D341Med (cell line): ENCODE results near the gene FOSL2.
"Not testable (repeated sequence)": the region's sequence is repeated elsewhere in the genome, so short reads cannot be mapped to it uniquely, and the experiment has no call there.

Experiments
- DNase-seq: peaks from one replicate; pipeline ENCODE4 v3.0.0; 2012; ENCODE audit warnings: low spot score

Gene FOSL2

GRCh38 chr2:28357948-28358667, 34.5 kb upstream of the FOSL2 start:
- no peak for DNase-seq

- no peak for DNase-seq
Observed at GRCh38 chr2:28358668-28359201, 33.9 kb upstream of the FOSL2 start.

- DNase-seq = no peak
Observed at GRCh38 chr2:28359222-28360057, 33.2 kb upstream of the FOSL2 start.

- DNase-seq = no peak
Observed at GRCh38 chr2:28360058-28360717, 32.5 kb upstream of the FOSL2 start.

- no peak for DNase-seq
Observed at GRCh38 chr2:28360718-28361293, 31.9 kb upstream of the FOSL2 start.

GRCh38 chr2:28361991-28362710, 30.5 kb upstream of the FOSL2 start:
- DNase-seq = no peak

GRCh38 chr2:28362991-28363521, 29.6 kb upstream of the FOSL2 start:
- no peak for DNase-seq

GRCh38 chr2:28363686-28364280, 28.9 kb upstream of the FOSL2 start:
- no peak for DNase-seq

- no peak for DNase-seq
Observed at GRCh38 chr2:28364610-28365009, 28.0 kb upstream of the FOSL2 start.

- no peak for DNase-seq
Observed at GRCh38 chr2:28365158-28365557, 27.5 kb upstream of the FOSL2 start.

GRCh38 chr2:28366149-28366495, 26.5 kb upstream of the FOSL2 start:
- DNase-seq = no peak

GRCh38 chr2:28366496-28367282, 26.0 kb upstream of the FOSL2 start:
- DNase-seq = no peak

- DNase-seq = no peak
Observed at GRCh38 chr2:28367667-28368356, 24.8 kb upstream of the FOSL2 start.

GRCh38 chr2:28368357-28368798, 24.3 kb upstream of the FOSL2 start:
- DNase-seq = no peak

- no peak for DNase-seq
Observed at GRCh38 chr2:28369358-28369757, 23.3 kb upstream of the FOSL2 start.

GRCh38 chr2:28370354-28370753, 22.3 kb upstream of the FOSL2 start:
- DNase-seq = no peak

- DNase-seq = not testable (repeated sequence)
Observed at GRCh38 chr2:28371728-28372127, 20.9 kb upstream of the FOSL2 start.

GRCh38 chr2:28373854-28374253, 18.8 kb upstream of the FOSL2 start:
- no peak for DNase-seq

- no peak for DNase-seq
Observed at GRCh38 chr2:28374331-28374730, 18.3 kb upstream of the FOSL2 start.

- no peak for DNase-seq
Observed at GRCh38 chr2:28375236-28375635, 17.4 kb upstream of the FOSL2 start.
